IMR-90 (cell line): ENCODE measurements around the gene RARS1. TPM values are rescaled to one million over a fixed set of nuclear protein-coding genes. Genes with fewer than 3 reads are reported as not detected.

ENCODE experiments used
- ATAC-seq: fragments of 200-7000 bp; cut with Tn5 transposase; 2 replicates; pipeline ENCODE4 v1.9.1; 2020; ENCODE audit warnings: low read depth, mild to moderate bottlenecking, moderate library complexity
- BruUV-seq: library from RNA; stranded (reverse); fragments of 400-500 nt; replicated peaks from 2 replicates; lab custom pipeline; 2021; lab: Mats Ljungman, UMichigan
- CTCF ChIA-PET: fragments of 300-600 bp; formaldehyde crosslinking; extraction: SDS; loops from one replicate; lab custom pipeline; 2021; ENCODE audit warnings: antibody characterized with exemption; lab: Yijun Ruan, JAX
- POLR2A ChIA-PET: fragments of 300-600 bp; sonication (Branson Sonifier 250); formaldehyde crosslinking; loops from one replicate; lab custom pipeline; 2022; ENCODE audit warnings: antibody characterized with exemption; ENCODE audit not compliant: unreplicated experiment; lab: Charles Lee
- DNase-seq: peaks from one replicate; pipeline ENCODE4 v3.0.0; 2013
- H2AFZ ChIP-seq: replicated peaks from 2 replicates; pipeline ENCODE3; 2013; ENCODE audit warnings: low read length, mild to moderate bottlenecking; ENCODE audit not compliant: poor library complexity
- H2AK5ac ChIP-seq: 2 replicates; pipeline ENCODE4 v1.6.1; 2013; ENCODE audit warnings: low read depth, low read length, inconsistent platforms
- H2AK9ac ChIP-seq: replicated peaks from 2 replicates; pipeline ENCODE3; 2013; ENCODE audit warnings: mild to moderate bottlenecking, low read depth, low read length, moderate library complexity; ENCODE audit not compliant: poor library complexity
- H2BK120ac ChIP-seq: 2 replicates; pipeline ENCODE4 v1.6.1; 2013; ENCODE audit warnings: low read depth, low read length, inconsistent platforms
- H2BK15ac ChIP-seq: 3 replicates; pipeline ENCODE4 v1.6.1; 2013; ENCODE audit warnings: low read depth, low read length, inconsistent platforms
- H2BK20ac ChIP-seq: 2 replicates; pipeline ENCODE4 v1.6.1; 2013; ENCODE audit warnings: low read depth, mild to moderate bottlenecking, inconsistent platforms, low read length, moderate library complexity
- H2BK5ac ChIP-seq: 2 replicates; pipeline ENCODE4 v1.6.1; 2013; ENCODE audit warnings: mild to moderate bottlenecking, low read depth, low read length, inconsistent platforms; ENCODE audit not compliant: poor library complexity, severe bottlenecking
- H3K14ac ChIP-seq: replicated peaks from 2 replicates; pipeline ENCODE4 v1.6.1; 2013; ENCODE audit warnings: low read depth, low read length, inconsistent platforms
- H3K18ac ChIP-seq: 2 replicates; pipeline ENCODE4 v1.6.1; 2013; ENCODE audit warnings: low read depth, low read length, control low read depth
- H3K23ac ChIP-seq: 2 replicates; pipeline ENCODE4 v1.6.1; 2013; ENCODE audit warnings: low read depth, low read length, inconsistent platforms
- H3K27ac ChIP-seq: 2 replicates; pipeline ENCODE4 v1.5.1; 2013; ENCODE audit warnings: mild to moderate bottlenecking, control low read depth, low read length; ENCODE audit not compliant: insufficient read depth
- H3K27me3 ChIP-seq: 2 replicates; pipeline ENCODE4 v1.6.1; 2013; ENCODE audit warnings: low read length; ENCODE audit not compliant: control insufficient read depth, insufficient read depth
- H3K36me3 ChIP-seq: 2 replicates; pipeline ENCODE4 v1.6.1; 2013; ENCODE audit warnings: low read length, mixed read lengths; ENCODE audit not compliant: control insufficient read depth, insufficient read depth
- H3K4ac ChIP-seq: 2 replicates; pipeline ENCODE4 v1.6.1; 2013; ENCODE audit warnings: low read depth, low read length, inconsistent platforms
- H3K4me1 ChIP-seq: 2 replicates; pipeline ENCODE4 v1.6.1; 2013; ENCODE audit warnings: low read length, mixed read lengths; ENCODE audit not compliant: control insufficient read depth, insufficient read depth
- H3K4me2 ChIP-seq: 2 replicates; pipeline ENCODE4 v1.6.1; 2013; ENCODE audit warnings: low read depth, mild to moderate bottlenecking, control low read depth, low read length, moderate library complexity
- H3K4me3 ChIP-seq: 2 replicates; pipeline ENCODE4 v1.5.1; 2013; ENCODE audit warnings: low read depth, mild to moderate bottlenecking, control low read depth, low read length, moderate library complexity; ENCODE audit not compliant: insufficient read depth
- H3K56ac ChIP-seq: 2 replicates; pipeline ENCODE4 v1.6.1; 2013; ENCODE audit warnings: low read length, inconsistent platforms; ENCODE audit not compliant: insufficient read depth; ENCODE audit errors: extremely low read depth
- H3K79me1 ChIP-seq, 2 experiments: 2 replicates each; pipeline ENCODE4 v1.6.1; 2013; ENCODE audit warnings: low read length in 2 of 2, inconsistent platforms in 1 of 2, low read depth in 1 of 2
- H3K9ac ChIP-seq: 2 replicates; pipeline ENCODE4 v1.6.1; 2013; ENCODE audit warnings: low read depth, low read length, control low read depth
- H3K9me1 ChIP-seq: 2 replicates; pipeline ENCODE4 v1.6.1; 2013; ENCODE audit warnings: low read length, inconsistent platforms; ENCODE audit not compliant: insufficient read depth
- H3K9me3 ChIP-seq: 2 replicates; pipeline ENCODE4 v1.6.1; 2013; ENCODE audit warnings: low read length; ENCODE audit not compliant: control insufficient read depth, insufficient read depth
- H4K20me1 ChIP-seq: 2 replicates; pipeline ENCODE4 v1.6.1; 2013; ENCODE audit warnings: low read length, inconsistent platforms; ENCODE audit not compliant: insufficient read depth
- H4K5ac ChIP-seq: 2 replicates; pipeline ENCODE4 v1.6.1; 2013; ENCODE audit warnings: mild to moderate bottlenecking, low read depth, low read length, control low read depth
- H4K8ac ChIP-seq, 2 experiments: 2 replicates each; pipeline ENCODE4 v1.6.1; 2013; ENCODE audit warnings: low read depth in 2 of 2, low read length in 2 of 2, control low read depth in 1 of 2, inconsistent platforms in 1 of 2
- H4K91ac ChIP-seq: 2 replicates; pipeline ENCODE4 v1.6.1; 2013; ENCODE audit warnings: low read depth, low read length, inconsistent platforms; ENCODE audit not compliant: insufficient read depth
- BHLHE40 ChIP-seq: fragments of 150-350 bp; IDR thresholded peaks from 2 replicates; pipeline ENCODE4 v1.6.1; 2016; ENCODE audit warnings: mild to moderate bottlenecking, low read depth, low read length
- CEBPB ChIP-seq: IDR thresholded peaks from 2 replicates; pipeline ENCODE4 v1.6.1; 2012; ENCODE audit warnings: low read depth, low read length, improper control_type of control experiment
- CHD1 ChIP-seq: IDR thresholded peaks from 2 replicates; pipeline ENCODE4 v1.6.1; 2012; ENCODE audit warnings: low read depth, low read length, improper control_type of control experiment
- CTCF ChIP-seq: conservative IDR thresholded peaks from 2 replicates; pipeline ENCODE4 v1.5.1; 2012; ENCODE audit warnings: mild to moderate bottlenecking, low read depth, low read length, improper control_type of control experiment
- ELK1 ChIP-seq: fragments of 150-350 bp; IDR thresholded peaks from 2 replicates; pipeline ENCODE4 v1.6.1; 2016; ENCODE audit warnings: low read depth, mild to moderate bottlenecking, low read length, moderate library complexity, borderline replicate concordance
- FOS ChIP-seq: fragments of 150-350 bp; IDR thresholded peaks from 2 replicates; pipeline ENCODE4 v1.6.1; 2016; ENCODE audit warnings: low read depth, low read length
- MAFK ChIP-seq: IDR thresholded peaks from 2 replicates; pipeline ENCODE4 v1.6.1; 2012; ENCODE audit warnings: low read depth, low read length, improper control_type of control experiment
- MAZ ChIP-seq: IDR thresholded peaks from 2 replicates; pipeline ENCODE4 v1.6.1; 2012; ENCODE audit warnings: low read depth, mild to moderate bottlenecking, low read length, improper control_type of control experiment, moderate library complexity, borderline replicate concordance
- MXI1 ChIP-seq: IDR thresholded peaks from 2 replicates; pipeline ENCODE4 v1.6.1; 2012; ENCODE audit warnings: low read depth, mild to moderate bottlenecking, low read length, moderate library complexity, borderline replicate concordance
- NFE2L2 ChIP-seq: fragments of 150-350 bp; IDR thresholded peaks from 2 replicates; pipeline ENCODE4 v1.6.1; 2016; ENCODE audit warnings: low read depth, mild to moderate bottlenecking, low read length
- POLR2A ChIP-seq: IDR thresholded peaks from 2 replicates; pipeline ENCODE4 v1.6.1; 2012; ENCODE audit warnings: mild to moderate bottlenecking, low read depth, low read length
- RAD21 ChIP-seq: IDR thresholded peaks from 2 replicates; pipeline ENCODE4 v1.6.1; 2012; ENCODE audit warnings: low read length, improper control_type of control experiment
- RCOR1 ChIP-seq: IDR thresholded peaks from 2 replicates; pipeline ENCODE4 v1.6.1; 2012; ENCODE audit warnings: mild to moderate bottlenecking, low read length, improper control_type of control experiment; ENCODE audit not compliant: insufficient replicate concordance
- RFX5 ChIP-seq: IDR thresholded peaks from 2 replicates; pipeline ENCODE4 v1.8.0; 2012; ENCODE audit warnings: low read depth, mild to moderate bottlenecking, low read length, moderate library complexity
- SMC3 ChIP-seq: fragments of 150-350 bp; IDR thresholded peaks from 2 replicates; pipeline ENCODE4 v1.6.1; 2016; ENCODE audit warnings: low read depth, mild to moderate bottlenecking, antibody characterized with exemption, low read length, moderate library complexity
- USF2 ChIP-seq: fragments of 150-350 bp; IDR thresholded peaks from 2 replicates; pipeline ENCODE4 v1.6.1; 2017; ENCODE audit warnings: mild to moderate bottlenecking, antibody characterized with exemption, low read length, low read depth
- WGBS, 2 experiments: methylation state at CpG; one replicate each; pipeline versions ENCODE4 v1.1.5 to v1.1.7; 2013; ENCODE audit warnings: missing lambda C conversion rate in 2 of 2; ENCODE audit not compliant: insufficient read length in 1 of 2; ENCODE audit errors: extremely low coverage in 2 of 2; 5-methylcytosine and 5-hydroxymethylcytosine counted together
- dilution Hi-C: fragments of 300-500 bp; cut with HindIII; formaldehyde crosslinking; loops from one replicate; pipeline ENCODE4 v1.14.3; 2018; ENCODE audit warnings: low sequenced_read_pairs; ENCODE audit not compliant: unreplicated experiment
- in situ Hi-C: fragments of 300-500 bp; cut with MboI; formaldehyde crosslinking; loops from 3 replicates; pipeline ENCODE4 v1.14.3; 2019; ENCODE audit warnings: low sequenced_read_pairs, inconsistent platforms, mixed read lengths
- intact Hi-C: fragments of 100-400 bp; cut with micrococcal nuclease; formaldehyde crosslinking; loops from 2 replicates; pipeline ENCODE4 v1.10.0; 2022
- polyA plus RNA-seq, 3 experiments: library from polyadenylated mRNA; depleted of rRNA; stranded (reverse); fragments of >200 nt; gene quantifications; 2 replicates each; pipeline ENCODE4 v1.2.3, GENCODE V29; 2012; ENCODE audit warnings: low replicate concordance in 1 of 3
- total RNA-seq: library from RNA; depleted of rRNA; stranded (reverse); fragments of >200 nt; gene quantifications from 2 replicates; pipeline ENCODE4 v1.2.3, GENCODE V29; 2012

Gene RARS1
- total and polyA plus RNA-seq, 2 of the 4 experiments (the other 2 are of a cell fraction): 80.4 to 153 TPM

DNA sequence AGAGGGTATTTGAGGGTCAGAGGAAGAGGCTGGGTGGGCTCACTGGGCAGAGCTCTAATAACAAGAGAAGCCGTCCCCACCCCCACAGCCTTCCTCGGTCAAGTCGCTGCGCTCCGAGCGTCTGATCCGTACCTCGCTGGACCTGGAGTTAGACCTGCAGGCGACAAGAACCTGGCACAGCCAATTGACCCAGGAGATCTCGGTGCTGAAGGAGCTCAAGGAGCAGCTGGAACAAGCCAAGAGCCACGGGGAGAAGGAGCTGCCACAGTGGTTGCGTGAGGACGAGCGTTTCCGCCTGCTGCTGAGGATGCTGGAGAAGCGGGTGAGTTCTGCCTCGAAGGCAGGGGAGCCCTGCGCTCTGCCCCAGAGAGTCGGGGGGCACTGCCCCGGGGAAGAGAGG is 21.6 kb upstream of the RARS1 start:
- no peak overlapping the region for H3K4me2 ChIP-seq
- no peak overlapping the region for H3K14ac ChIP-seq
- H3K79me1 ChIP-seq: no peaks in the 10 kb centered on the region; a peak in 1 of 4 replicates
- ChIA-PET POLR2A (no interaction called here), CTCF (no interaction called here)
- H2BK20ac ChIP-seq: no peak overlapping the region
- no peak overlapping the region for H3K4me3 ChIP-seq
- no peak overlapping the region for H4K91ac ChIP-seq
- DNase-seq (no peak), ATAC-seq (no peak)
- intact Hi-C loops: no loop called here
- in situ Hi-C loops: no loop called here
- no peak overlapping the region for H3K56ac ChIP-seq
- H2AK9ac ChIP-seq: no peak overlapping the region
- H3K23ac ChIP-seq: no peak overlapping the region
- H2AK5ac ChIP-seq: no peak overlapping the region
- peaks cover 10% of the 10 kb centered on the region for H3K36me3 ChIP-seq
- H4K8ac ChIP-seq: no peak overlapping the region
- no peak overlapping the region for H3K4ac ChIP-seq
- dilution Hi-C loops: no loop called here
- no peak overlapping the region for H4K5ac ChIP-seq
- TF ChIP-seq RCOR1: no peak
- no peak for TF ChIP-seq MAZ
- no peak for TF ChIP-seq CTCF
- TF ChIP-seq POLR2A: no peak
- TF ChIP-seq CHD1: no peak
- no peak for TF ChIP-seq SMC3
- no peak for TF ChIP-seq NFE2L2
- TF ChIP-seq FOS: no peak
- no peak for TF ChIP-seq ELK1
- no peak for TF ChIP-seq CEBPB
- no peak for TF ChIP-seq MXI1
- no peak for TF ChIP-seq RAD21
- no peak for TF ChIP-seq MAFK
- no peak for TF ChIP-seq RFX5
- no peak for TF ChIP-seq USF2
- TF ChIP-seq BHLHE40: no peak
- 96% methylated on average over 15 of the region's 20 CpGs; no CpG with 5 or more reads in 1 of the 2 experiments for WGBS, 2 experiments
- H4K20me1 ChIP-seq: no peaks in the 10 kb centered on the region
- H2BK15ac ChIP-seq: no peak overlapping the region
- no TSS peak for BruUV-seq
- no peak overlapping the region for H3K27ac ChIP-seq
- H3K27me3 ChIP-seq: no peaks in the 10 kb centered on the region
- no peaks in the 10 kb centered on the region for H3K9me3 ChIP-seq
- no peak overlapping the region for H2BK120ac ChIP-seq
- H3K18ac ChIP-seq: no peak overlapping the region
- H2AFZ ChIP-seq: no peak overlapping the region
- peaks cover 6% of the 10 kb centered on the region for H3K4me1 ChIP-seq
- H3K9ac ChIP-seq: no peak overlapping the region
- H2BK5ac ChIP-seq: no peak overlapping the region
- H3K9me1 ChIP-seq: peaks cover 8% of the 10 kb centered on the region; the same call in 1 of the 2 replicates
